H9 (cell line): ENCODE data around the gene RASGRF2. TPM values are rescaled to one million over a fixed set of nuclear protein-coding genes. Genes with fewer than 3 reads are reported as not detected.

Source experiments
- DNase-seq: peaks from one replicate; pipeline ENCODE4 v3.0.0-alpha.2; 2017
- H2AFZ ChIP-seq: one replicate; pipeline ENCODE4 v1.6.1; 2013; ENCODE audit warnings: mild to moderate bottlenecking, low read length, control low read depth, moderate library complexity
- H2AK5ac ChIP-seq: 2 replicates; pipeline ENCODE4 v1.6.1; 2013; ENCODE audit warnings: low read length, control low read depth, mixed read lengths; ENCODE audit not compliant: insufficient read length
- H2BK120ac ChIP-seq: one replicate; pipeline ENCODE4 v1.6.1; 2013; ENCODE audit warnings: low read depth, mild to moderate bottlenecking, low read length, control low read depth, inconsistent platforms; ENCODE audit not compliant: poor library complexity, severe bottlenecking
- H2BK12ac ChIP-seq: 2 replicates; pipeline ENCODE4 v1.6.1; 2013; ENCODE audit warnings: low read length, control low read depth, mixed read lengths, low read depth; ENCODE audit not compliant: insufficient read length
- H2BK15ac ChIP-seq: 2 replicates; pipeline ENCODE4 v1.6.1; 2013; ENCODE audit warnings: low read depth, low read length, control low read depth
- H2BK20ac ChIP-seq: one replicate; pipeline ENCODE4 v1.6.1; 2013; ENCODE audit warnings: low read depth, mild to moderate bottlenecking, low read length, control low read depth, inconsistent platforms; ENCODE audit not compliant: poor library complexity, severe bottlenecking
- H2BK5ac ChIP-seq: 2 replicates; pipeline ENCODE4 v1.6.1; 2013; ENCODE audit warnings: low read length, control low read depth, mixed read lengths; ENCODE audit not compliant: insufficient read length
- H3K14ac ChIP-seq: 2 replicates; pipeline ENCODE4 v1.6.1; 2013; ENCODE audit warnings: low read length, control low read depth; ENCODE audit not compliant: insufficient read depth
- H3K18ac ChIP-seq: 2 replicates; pipeline ENCODE4 v1.6.1; 2013; ENCODE audit warnings: low read depth, mild to moderate bottlenecking, mixed read lengths, low read length, control low read depth; ENCODE audit not compliant: insufficient read length
- H3K23ac ChIP-seq: 2 replicates; pipeline ENCODE4 v1.6.1; 2013; ENCODE audit warnings: low read length, control low read depth, mixed read lengths, low read depth; ENCODE audit not compliant: insufficient read length
- H3K23me2 ChIP-seq: 2 replicates; pipeline ENCODE4 v1.6.1; 2013; ENCODE audit warnings: low read depth, mild to moderate bottlenecking, mixed read lengths, low read length, control low read depth; ENCODE audit not compliant: insufficient read length, poor library complexity, severe bottlenecking
- H3K27ac ChIP-seq: 2 replicates; pipeline ENCODE4 v1.5.1; 2013; ENCODE audit warnings: low read length, control low read depth, mixed read lengths, low read depth; ENCODE audit not compliant: insufficient read length
- H3K27me3 ChIP-seq: 2 replicates; pipeline ENCODE4 v1.6.1; 2013; ENCODE audit warnings: low read length, control low read depth, inconsistent platforms; ENCODE audit not compliant: insufficient read depth
- H3K4ac ChIP-seq: 2 replicates; pipeline ENCODE4 v1.6.1; 2013; ENCODE audit warnings: low read depth, mild to moderate bottlenecking, control low read depth, inconsistent platforms, low read length, moderate library complexity
- H3K4me1 ChIP-seq: 2 replicates; pipeline ENCODE4 v1.6.1; 2013; ENCODE audit warnings: low read length, control low read depth, inconsistent platforms; ENCODE audit not compliant: insufficient read depth
- H3K4me2 ChIP-seq: 2 replicates; pipeline ENCODE4 v1.6.1; 2013; ENCODE audit warnings: low read length, control low read depth, mixed read lengths; ENCODE audit not compliant: insufficient read length, insufficient read depth
- H3K56ac ChIP-seq: 2 replicates; pipeline ENCODE4 v1.6.1; 2013; ENCODE audit warnings: low read depth, mild to moderate bottlenecking, mixed read lengths, low read length, control low read depth; ENCODE audit not compliant: insufficient read length
- H3K79me1 ChIP-seq: 2 replicates; pipeline ENCODE4 v1.6.1; 2013; ENCODE audit warnings: low read depth, mild to moderate bottlenecking, moderate library complexity, low read length, control low read depth, inconsistent platforms; ENCODE audit not compliant: insufficient read depth, poor library complexity, severe bottlenecking
- H3K79me2 ChIP-seq: 2 replicates; pipeline ENCODE4 v1.6.1; 2013; ENCODE audit warnings: low read length, control low read depth, inconsistent platforms; ENCODE audit not compliant: insufficient read depth
- H3K9ac ChIP-seq: 2 replicates; pipeline ENCODE4 v1.6.1; 2013; ENCODE audit warnings: low read length, control low read depth, mixed read lengths; ENCODE audit not compliant: insufficient read length; ENCODE audit errors: extremely low read depth
- H3K9me3 ChIP-seq: one replicate; pipeline ENCODE4 v1.6.1; 2013; ENCODE audit warnings: low read depth, low read length, inconsistent platforms; ENCODE audit not compliant: control insufficient read depth
- H3T11ph ChIP-seq: one replicate; pipeline ENCODE4 v1.6.1; 2013; ENCODE audit warnings: mild to moderate bottlenecking, low read length, control low read depth, inconsistent platforms
- H4K20me1 ChIP-seq: one replicate; pipeline ENCODE4 v1.6.1; 2013; ENCODE audit not compliant: control insufficient read depth, insufficient read length, insufficient read depth
- H4K5ac ChIP-seq: 2 replicates; pipeline ENCODE4 v1.6.1; 2013; ENCODE audit warnings: low read depth, mild to moderate bottlenecking, mixed read lengths, low read length, control low read depth; ENCODE audit not compliant: insufficient read length
- H4K8ac ChIP-seq: replicated peaks from 2 replicates; pipeline ENCODE4 v1.6.1; 2013; ENCODE audit warnings: low read length, control low read depth, mixed read lengths, low read depth; ENCODE audit not compliant: insufficient read length
- H4K91ac ChIP-seq: 2 replicates; pipeline ENCODE4 v1.6.1; 2013; ENCODE audit warnings: low read depth, mild to moderate bottlenecking, moderate library complexity, mixed read lengths, low read length, control low read depth; ENCODE audit not compliant: insufficient read length
- H3K27ac Mint-ChIP-seq, 3 experiments: 2 replicates in 2 of 3; 3 replicates in 1 of 3; pipeline ENCODE4 v1.8.0; 2020 to 2021; ENCODE audit warnings: mixed read lengths in 3 of 3, mild to moderate bottlenecking in 1 of 3, moderate library complexity in 1 of 3
- H3K27me3 Mint-ChIP-seq: 2 replicates; pipeline ENCODE4 v1.8.0; 2021; ENCODE audit warnings: low read depth, mild to moderate bottlenecking, moderate library complexity, mixed read lengths
- H3K36me3 Mint-ChIP-seq, 3 experiments: 2 replicates in 2 of 3; 3 replicates in 1 of 3; pipeline ENCODE4 v1.8.0; 2020 to 2021; ENCODE audit warnings: low read depth in 3 of 3, mixed read lengths in 3 of 3; ENCODE audit not compliant: insufficient read depth in 1 of 3
- H3K4me1 Mint-ChIP-seq, 2 experiments: 2 replicates each; pipeline ENCODE4 v1.8.0; 2020; ENCODE audit warnings: mixed read lengths in 2 of 2
- H3K4me3 Mint-ChIP-seq, 2 experiments: 2 replicates in 1 of 2; 3 replicates in 1 of 2; pipeline ENCODE4 v1.8.0; 2020 to 2021; ENCODE audit warnings: mild to moderate bottlenecking in 2 of 2, mixed read lengths in 2 of 2, moderate library complexity in 1 of 2
- H3K9me3 Mint-ChIP-seq, 2 experiments: 2 replicates in 1 of 2; 3 replicates in 1 of 2; pipeline ENCODE4 v1.8.0; 2020; ENCODE audit warnings: mild to moderate bottlenecking in 2 of 2, mixed read lengths in 2 of 2, moderate library complexity in 1 of 2
- CTCF ChIP-seq: fragments of 200-600 bp; sonication (generic); conservative IDR thresholded peaks from 3 replicates; pipeline ENCODE4 v1.8.0; 2021; ENCODE audit warnings: antibody characterized with exemption, mild to moderate bottlenecking
- WGBS: extraction: QIAGEN DNeasy Blood & Tissue Kit; methylation state at CpG from one replicate; pipeline ENCODE4 v1.1.7; 2013; ENCODE audit warnings: missing lambda C conversion rate, low lambda C conversion rate, mixed read lengths; ENCODE audit not compliant: insufficient read length; ENCODE audit errors: extremely low coverage; 5-methylcytosine and 5-hydroxymethylcytosine counted together
- total RNA-seq: library from RNA; stranded (reverse); gene quantifications from 2 replicates; pipeline ENCODE4 v1.2.1, GENCODE V29; 2021

Gene RASGRF2
- total RNA-seq, 1 experiment from 2014 or later = 13.5 TPM

GRCh38 chr5:81183811-81184748 is 223.9 kb downstream of the RASGRF2 start:
- H3K4me1 ChIP-seq = no peaks in the 10 kb centered on the region
- H4K20me1 ChIP-seq = no peaks in the 10 kb centered on the region
- Mint-ChIP-seq H3K4me1 (peaks cover 21 to 26% of the 10 kb centered on the region in 2 experiments), H3K36me3 (no peaks in the 10 kb centered on the region), H3K27me3 (no peaks in the 10 kb centered on the region), H3K4me3 (no peak overlapping the region), H3K27ac (no peak overlapping the region; a peak in 2 of 7 replicates), H3K9me3 (no peaks in the 10 kb centered on the region; a peak in 1 of 5 replicates)
- no peak overlapping the region for H2AFZ ChIP-seq
- no peak overlapping the region for H2AK5ac ChIP-seq
- H3K9ac ChIP-seq = no peak overlapping the region
- no peak overlapping the region for H3K23ac ChIP-seq
- no peak overlapping the region for H3K4me2 ChIP-seq
- H2BK12ac ChIP-seq = no peak overlapping the region
- H2BK15ac ChIP-seq = no peak overlapping the region
- H4K91ac ChIP-seq = no peak overlapping the region
- H4K8ac ChIP-seq = no peak overlapping the region
- H2BK5ac ChIP-seq = no peak overlapping the region
- H2BK120ac ChIP-seq = no peak overlapping the region
- no peaks in the 10 kb centered on the region for H3K79me1 ChIP-seq
- no peak for DNase-seq
- H4K5ac ChIP-seq = no peak overlapping the region
- no peak overlapping the region for H3K56ac ChIP-seq
- no peak overlapping the region for H3K14ac ChIP-seq
- WGBS = no CpG with 5 or more reads among the region's 11 CpGs
- H3K27ac ChIP-seq = no peak overlapping the region
- no peak overlapping the region for H3K18ac ChIP-seq
- no peak overlapping the region for H3K4ac ChIP-seq
- H3K23me2 ChIP-seq = no peaks in the 10 kb centered on the region
- no peaks in the 10 kb centered on the region for H3K9me3 ChIP-seq
- TF ChIP-seq CTCF = no peak
- H3K79me2 ChIP-seq = no peaks in the 10 kb centered on the region
- H2BK20ac ChIP-seq = no peak overlapping the region
- H3T11ph ChIP-seq = no peak overlapping the region
- no peaks in the 10 kb centered on the region for H3K27me3 ChIP-seq
